ENCODE results near the gene CLUH.

GRCh38 chr17:2734939-2735338 lies 23.4 kb upstream of the CLUH start:
- TF ChIP-seq CTCF (IDR thresholded peaks at IDR 0.05) (no peak), POLR2A (IDR thresholded peaks at IDR 0.05) (no peak), EP300 (IDR thresholded peaks at IDR 0.05) (no peak)

Measured in ovary (tissue), 3 donors.